ENCODE results near the gene PLA2G5. TPM values are rescaled to one million over a fixed set of nuclear protein-coding genes. Genes with fewer than 3 reads are reported as not detected.

PLA2G5 gene
- total RNA-seq, 1 donor from 2014 or later = not detected

GRCh38 chr1:20074055-20074724 is 4.2 kb downstream of the PLA2G5 start:
- no peak overlapping the region for H3K4me3 Mint-ChIP-seq (ENCODE audit: low read depth)
- H3K9me3 Mint-ChIP-seq (ENCODE audit: low read depth) = no peaks in the 10 kb centered on the region
- H3K27ac Mint-ChIP-seq = no peak overlapping the region
- peaks cover 19% of the 10 kb centered on the region for H3K27me3 Mint-ChIP-seq
- DNase-seq (ENCODE audit: low spot score, unreplicated experiment) = no peak
- H3K36me3 Mint-ChIP-seq (ENCODE audit: insufficient read depth) = no peaks in the 10 kb centered on the region
- no peaks in the 10 kb centered on the region for H3K4me1 Mint-ChIP-seq (ENCODE audit: low read depth)
- no peak for TF ChIP-seq CTCF (IDR thresholded peaks at IDR 0.05; ENCODE audit: unreplicated experiment)

GRCh38 chr1:20074725-20075171 is 4.8 kb downstream of the PLA2G5 start:
- H3K27ac Mint-ChIP-seq = no peak overlapping the region
- H3K9me3 Mint-ChIP-seq (ENCODE audit: low read depth) = no peaks in the 10 kb centered on the region

GRCh38 chr1:20075345-20075744 is 5.4 kb downstream of the PLA2G5 start:
- peaks cover 19% of the 10 kb centered on the region for H3K27me3 Mint-ChIP-seq
- no peak for DNase-seq (ENCODE audit: low spot score, unreplicated experiment)
- no peak overlapping the region for H3K4me3 Mint-ChIP-seq (ENCODE audit: low read depth)
- H3K4me1 Mint-ChIP-seq (ENCODE audit: low read depth) = no peaks in the 10 kb centered on the region
- no peak for TF ChIP-seq CTCF (IDR thresholded peaks at IDR 0.05; ENCODE audit: unreplicated experiment)
- no peak overlapping the region for H3K27ac Mint-ChIP-seq
- H3K9me3 Mint-ChIP-seq (ENCODE audit: low read depth) = no peaks in the 10 kb centered on the region
- no peaks in the 10 kb centered on the region for H3K36me3 Mint-ChIP-seq (ENCODE audit: insufficient read depth)

More at GRCh38 chr1:20074725-20075171, 4.8 kb downstream of the PLA2G5 start:
- no peak for DNase-seq (ENCODE audit: low spot score, unreplicated experiment)
- no peak for TF ChIP-seq CTCF (IDR thresholded peaks at IDR 0.05; ENCODE audit: unreplicated experiment)
- H3K36me3 Mint-ChIP-seq (ENCODE audit: insufficient read depth) = no peaks in the 10 kb centered on the region
- H3K27me3 Mint-ChIP-seq = peaks cover 19% of the 10 kb centered on the region
- no peaks in the 10 kb centered on the region for H3K4me1 Mint-ChIP-seq (ENCODE audit: low read depth)
- no peak overlapping the region for H3K4me3 Mint-ChIP-seq (ENCODE audit: low read depth)

- Mint-ChIP-seq H3K9me3 (ENCODE audit: low read depth) (no peaks in the 10 kb centered on the region), H3K36me3 (ENCODE audit: insufficient read depth) (no peaks in the 10 kb centered on the region), H3K27me3 (peaks cover 19% of the 10 kb centered on the region), H3K4me1 (ENCODE audit: low read depth) (no peaks in the 10 kb centered on the region), H3K27ac (no peak overlapping the region), H3K4me3 (ENCODE audit: low read depth) (no peak overlapping the region)
- no peak for TF ChIP-seq CTCF (IDR thresholded peaks at IDR 0.05; ENCODE audit: unreplicated experiment)
- DNase-seq (ENCODE audit: low spot score, unreplicated experiment) = no peak
These were observed 6.2 kb downstream of the PLA2G5 start for GRCh38 chr1:20076223-20076622.

- Mint-ChIP-seq H3K36me3 (ENCODE audit: insufficient read depth) (no peaks in the 10 kb centered on the region), H3K9me3 (ENCODE audit: low read depth) (no peaks in the 10 kb centered on the region), H3K27ac (no peak overlapping the region), H3K4me1 (ENCODE audit: low read depth) (no peaks in the 10 kb centered on the region), H3K27me3 (peaks cover 19% of the 10 kb centered on the region), H3K4me3 (ENCODE audit: low read depth) (no peak overlapping the region)
- DNase-seq (ENCODE audit: low spot score, unreplicated experiment) = no peak
- TF ChIP-seq CTCF (IDR thresholded peaks at IDR 0.05; ENCODE audit: unreplicated experiment) = no peak
These were observed 6.9 kb downstream of the PLA2G5 start for GRCh38 chr1:20076710-20077461.

Data from progenitor cell of endocrine pancreas (in vitro differentiated cells).